Activated CD8-positive, alpha-beta T cell treated with anti-CD3 and anti-CD28 coated beads for 36 hours (primary cell): ENCODE measurements around the gene DLGAP1. TPM values are rescaled to one million over a fixed set of nuclear protein-coding genes. Genes with fewer than 3 reads are reported as not detected.

Source experiments
- ATAC-seq: fragments of 200-7000 bp; cut with Tn5 transposase; one replicate; pipeline ENCODE4 v1.10.0; 2021; ENCODE audit warnings: mild to moderate bottlenecking, moderate library complexity
- CTCF ChIA-PET: fragments of 350-600 bp; sonication (Branson Sonifier 250); formaldehyde crosslinking; loops from one replicate; lab custom pipeline; 2021; ENCODE audit warnings: antibody characterized with exemption; lab: Charles Lee
- POLR2A ChIA-PET: fragments of 350-600 bp; sonication (Branson Sonifier 250); formaldehyde crosslinking; loops from one replicate; lab custom pipeline; 2021; ENCODE audit warnings: antibody characterized with exemption; lab: Charles Lee
- DNase-seq: peaks from one replicate; pipeline ENCODE4 v3.0.0-alpha.2; 2020
- H3K27ac Mint-ChIP-seq: one replicate; pipeline ENCODE4 v1.8.0; 2021; ENCODE audit warnings: mild to moderate bottlenecking, mixed read lengths
- H3K27me3 Mint-ChIP-seq: one replicate; pipeline ENCODE4 v1.8.0; 2021; ENCODE audit warnings: mixed read lengths
- H3K36me3 Mint-ChIP-seq: one replicate; pipeline ENCODE4 v1.8.0; 2021; ENCODE audit warnings: low read depth, mixed read lengths
- H3K4me1 Mint-ChIP-seq: one replicate; pipeline ENCODE4 v1.8.0; 2021; ENCODE audit warnings: low read depth, mixed read lengths
- H3K4me3 Mint-ChIP-seq: one replicate; pipeline ENCODE4 v1.8.0; 2021; ENCODE audit warnings: mild to moderate bottlenecking, moderate library complexity, mixed read lengths
- H3K9me3 Mint-ChIP-seq: one replicate; pipeline ENCODE4 v1.8.0; 2021; ENCODE audit warnings: mixed read lengths
- CTCF ChIP-seq: fragments of 200-600 bp; IDR thresholded peaks from one replicate; pipeline ENCODE4 v1.8.0; 2022; ENCODE audit warnings: antibody characterized with exemption, mild to moderate bottlenecking
- intact Hi-C: fragments of 100-400 bp; cut with micrococcal nuclease; formaldehyde crosslinking; loops from one replicate; pipeline ENCODE4 v1.10.0; 2022
- total RNA-seq, 2 experiments: library from RNA; stranded (reverse); gene quantifications; one replicate each; pipeline ENCODE4 v1.2.3, GENCODE V29; 2021

The DLGAP1 gene
- total RNA-seq, 2 experiments from 2014 or later: not detected

DNA sequence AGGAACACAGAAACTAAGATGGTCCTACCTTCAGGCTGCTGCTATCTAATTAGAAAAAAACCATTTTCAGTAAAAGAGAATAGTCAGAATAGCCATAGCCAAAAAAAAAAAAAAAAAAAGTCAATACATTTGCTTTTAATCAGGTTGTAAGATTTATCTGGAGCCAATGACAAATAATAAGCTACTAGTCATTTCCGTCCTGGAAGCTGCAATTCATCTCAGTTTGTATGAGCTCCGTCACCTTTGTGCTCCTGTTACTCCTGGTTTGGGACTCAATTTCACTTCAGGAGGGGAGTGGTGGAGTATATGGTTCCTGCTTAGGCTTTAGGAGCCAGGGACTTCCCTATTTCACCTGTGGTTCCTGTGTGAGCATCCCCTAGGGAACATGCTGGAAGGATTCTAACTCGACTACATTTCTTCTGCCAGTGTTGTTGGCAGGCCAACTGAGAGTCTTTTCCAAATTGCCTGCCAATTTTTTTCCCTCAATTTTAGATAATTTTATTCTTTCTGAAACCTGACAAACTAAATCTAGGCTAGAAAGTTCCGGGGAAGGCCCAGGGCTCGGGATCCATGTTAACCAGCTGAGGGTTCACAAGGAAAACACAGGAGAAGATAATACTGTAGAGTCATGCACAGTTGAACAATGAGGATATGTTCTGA is 481.8 kb downstream of the DLGAP1 start:
- intact Hi-C loops: no loop called here
- ChIA-PET CTCF (interaction anchor here (0.9 to 1.6 kb wide), 3 partner anchors 22 to 202 kb away, joined by 4 to 5 read pairs (median 4); no protein-coding TSS in a partner anchor), POLR2A (no interaction called here)
- no peak for DNase-seq
- no peaks in the 10 kb centered on the region for H3K4me1 Mint-ChIP-seq
- H3K27ac Mint-ChIP-seq: no peak overlapping the region
- ATAC-seq: no peak
- H3K27me3 Mint-ChIP-seq: no peaks in the 10 kb centered on the region
- TF ChIP-seq CTCF: no peak
- H3K9me3 Mint-ChIP-seq: no peaks in the 10 kb centered on the region
- H3K36me3 Mint-ChIP-seq: no peaks in the 10 kb centered on the region
- H3K4me3 Mint-ChIP-seq: no peak overlapping the region

- no peaks in the 10 kb centered on the region for H3K9me3 Mint-ChIP-seq
- ChIA-PET CTCF (interaction anchor here (1.2 to 1.6 kb wide), 2 partner anchors 23 to 201 kb away, joined by 4 to 5 read pairs; no protein-coding TSS in a partner anchor), POLR2A (no interaction called here)
- no peaks in the 10 kb centered on the region for H3K36me3 Mint-ChIP-seq
- intact Hi-C loops: no loop called here
- no peak for TF ChIP-seq CTCF
- no peak for ATAC-seq
- H3K4me1 Mint-ChIP-seq: no peaks in the 10 kb centered on the region
- H3K27ac Mint-ChIP-seq: no peak overlapping the region
- no peak overlapping the region for H3K4me3 Mint-ChIP-seq
- no peak for DNase-seq
- H3K27me3 Mint-ChIP-seq: no peaks in the 10 kb centered on the region
Observed at GRCh38 chr18:3972291-3972930, 482.7 kb downstream of the DLGAP1 start.

- no peak for TF ChIP-seq CTCF
- H3K36me3 Mint-ChIP-seq: no peaks in the 10 kb centered on the region
- no peak overlapping the region for H3K4me3 Mint-ChIP-seq
- ATAC-seq (no peak), DNase-seq (no peak)
- no peak overlapping the region for H3K27ac Mint-ChIP-seq
- H3K9me3 Mint-ChIP-seq: no peaks in the 10 kb centered on the region
- H3K27me3 Mint-ChIP-seq: no peaks in the 10 kb centered on the region
- intact Hi-C loops: no loop called here
- POLR2A ChIA-PET: no interaction called here
- no peaks in the 10 kb centered on the region for H3K4me1 Mint-ChIP-seq
- CTCF ChIA-PET: no interaction called here
Observed at GRCh38 chr18:3970929-3971328, 484.2 kb downstream of the DLGAP1 start.

GRCh38 chr18:3967359-3968180 is 487.5 kb downstream of the DLGAP1 start:
- Mint-ChIP-seq H3K36me3 (no peaks in the 10 kb centered on the region), H3K27me3 (peaks cover 3% of the 10 kb centered on the region), H3K27ac (no peak overlapping the region), H3K4me3 (no peak overlapping the region), H3K9me3 (no peaks in the 10 kb centered on the region), H3K4me1 (no peaks in the 10 kb centered on the region)
- CTCF ChIA-PET: interaction anchor here (1.2 to 1.4 kb wide), 3 partner anchors 26 to 196 kb away, joined by 3 to 8 read pairs (median 3); no protein-coding TSS in a partner anchor
- ATAC-seq (no peak), DNase-seq (no peak)
- POLR2A ChIA-PET: no interaction called here
- TF ChIP-seq CTCF: no peak
- intact Hi-C loops: no loop called here
